Heart left ventricle (tissue), 13 donors: ENCODE measurements around the gene GPRIN3.

Source experiments
- CTCF ChIP-seq, 12 donors: fragments of 200-600 bp; sonication (generic) in 4 of 12; IDR thresholded peaks; one replicate each; pipeline versions ENCODE4 v1.5.0 to v1.8.0; 2018 to 2022; ENCODE audit warnings: antibody characterized with exemption in 12 of 12, mild to moderate bottlenecking in 5 of 12
- POLR2A ChIP-seq, 2 donors: fragments of 450-650 bp; IDR thresholded peaks; one replicate each; pipeline ENCODE4 v1.6.1; 2017; ENCODE audit warnings: antibody characterized with exemption in 2 of 2, mild to moderate bottlenecking in 2 of 2, moderate library complexity in 2 of 2
- donor health status: ischemic (EF 13 %, LVEDD 7.1; RV severe dilation, severe dysfunction).
- donor health status: DM: no; HTN: yes; CAD: no.
- donor health status: DM: no; HTN: no; CAD: no.
- donor health status: ischemic (EF 25% LVEDD 6.9; RV normal size, moderate dysfunction).
- donor health status: ischemic (EF 25% LVEDD 5.7; RV mildly dilated, moderate dysfunction).
- donor health status: ischemic (EF 35%, LVEDD 5.7; RV mildly dilated, moderate dysfunction).
- donor health status: nonischemic (EF 11% LVEDD 7.7; RV severe dilation, severe dysfunction).
- donor health status: DM: yes; HTN: yes; CAD: no.
- donor health status: PGD.
- donor health status: ischemic (EF 29% LVEDD 5.4; RV normal size, mild dysfunction).
- donor health status: nonischemic (EF 23%, LVEDD 6.1; RV moderate dilation, normal function).

- TF ChIP-seq POLR2A (IDR thresholded peaks at IDR 0.05) (no peak), CTCF (IDR thresholded peaks at IDR 0.05) (no peak)
Measured at GRCh38 chr4:89215736-89216135, 91.9 kb downstream of the GPRIN3 start.
